ENCODE measurements around the gene IL34.
"Not testable (repeated sequence)": the region's sequence is repeated elsewhere in the genome, so short reads cannot be mapped to it uniquely, and the experiment has no call there.

IL34 gene

DNA sequence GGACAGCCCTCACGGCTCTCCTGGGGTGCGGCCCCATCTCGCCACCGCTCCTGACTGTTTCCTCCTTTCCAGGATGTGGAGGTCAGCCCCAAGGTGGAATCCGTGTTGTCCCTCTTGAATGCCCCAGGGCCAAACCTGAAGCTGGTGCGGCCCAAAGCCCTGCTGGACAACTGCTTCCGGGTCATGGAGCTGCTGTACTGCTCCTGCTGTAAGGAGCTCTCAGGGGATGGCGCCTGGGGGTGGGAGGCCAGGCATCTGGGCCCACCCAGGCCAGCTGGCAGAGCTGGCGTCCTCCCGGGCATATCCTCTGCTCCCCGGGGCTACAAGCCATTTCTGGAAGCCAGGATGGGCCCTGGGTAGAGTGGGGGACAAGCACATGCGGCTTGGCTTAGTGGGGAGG, 13.2 kb downstream of the IL34 start:
- DNase-seq = no peak

- DNase-seq = no peak
Observed at GRCh38 chr16:70659953-70660671, 13.8 kb downstream of the IL34 start.

GRCh38 chr16:70660672-70661350, 14.5 kb downstream of the IL34 start:
- DNase-seq = no peak

DNA sequence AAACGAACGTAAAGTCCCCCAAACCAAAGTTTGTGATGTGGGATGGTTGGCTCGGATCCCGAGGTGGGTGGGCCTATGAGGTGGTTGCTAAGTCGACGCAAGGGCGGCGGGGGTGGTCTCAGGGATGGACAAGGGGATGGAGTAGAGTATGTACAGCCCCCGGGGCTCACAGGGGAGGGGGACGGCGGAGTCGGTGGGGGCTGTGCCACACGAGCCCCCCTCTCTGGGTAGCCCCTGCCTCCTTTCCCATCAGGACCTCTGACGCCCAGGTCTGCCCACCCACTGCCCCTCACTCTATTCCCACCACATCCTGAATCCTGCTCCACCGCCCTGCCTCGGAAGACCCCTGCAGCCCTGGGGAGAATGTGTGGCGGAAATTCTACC, 15.2 kb downstream of the IL34 start:
- no peak for DNase-seq

DNA sequence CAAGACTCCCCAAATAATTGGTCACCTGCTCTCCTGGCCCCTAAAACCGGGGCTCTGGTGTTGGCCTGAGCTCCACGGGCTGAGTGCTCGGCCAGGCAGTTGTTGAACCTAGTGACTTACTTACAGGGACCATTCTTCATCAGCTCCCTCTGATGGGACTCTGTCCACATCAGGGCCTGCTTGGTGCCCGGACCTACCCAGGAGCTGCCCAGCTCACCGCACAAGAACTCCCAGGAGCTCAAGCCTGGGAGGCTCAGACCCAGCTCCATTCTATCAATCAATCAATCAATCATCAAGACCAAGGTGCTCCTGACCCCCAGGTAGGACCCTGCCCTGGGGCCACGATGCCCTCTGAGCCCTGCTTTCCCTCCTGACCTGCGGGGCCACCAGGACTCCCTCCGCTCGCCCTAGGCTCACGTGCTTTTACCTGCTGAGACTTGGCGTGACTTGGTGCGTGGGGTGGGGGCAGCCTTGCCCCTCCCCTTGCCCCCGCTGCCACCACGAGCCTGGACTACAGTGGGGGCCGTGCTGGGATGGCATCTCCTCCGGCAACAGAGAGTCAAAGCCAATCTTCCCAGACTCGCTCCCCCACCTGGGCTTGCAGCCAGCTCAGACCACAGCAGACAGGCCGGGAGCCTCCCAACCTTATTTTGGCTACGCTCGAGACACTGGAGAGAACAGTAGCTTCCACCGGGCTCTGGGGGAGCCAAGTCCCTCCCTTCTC, 15.7 kb downstream of the IL34 start:
- no peak for DNase-seq

GRCh38 chr16:70662991-70663523, 16.7 kb downstream of the IL34 start:
- DNase-seq = no peak

- no peak for DNase-seq
Observed at GRCh38 chr16:70663524-70664324, 17.4 kb downstream of the IL34 start.

GRCh38 chr16:70664325-70665112, 18.2 kb downstream of the IL34 start:
- no peak for DNase-seq

DNA sequence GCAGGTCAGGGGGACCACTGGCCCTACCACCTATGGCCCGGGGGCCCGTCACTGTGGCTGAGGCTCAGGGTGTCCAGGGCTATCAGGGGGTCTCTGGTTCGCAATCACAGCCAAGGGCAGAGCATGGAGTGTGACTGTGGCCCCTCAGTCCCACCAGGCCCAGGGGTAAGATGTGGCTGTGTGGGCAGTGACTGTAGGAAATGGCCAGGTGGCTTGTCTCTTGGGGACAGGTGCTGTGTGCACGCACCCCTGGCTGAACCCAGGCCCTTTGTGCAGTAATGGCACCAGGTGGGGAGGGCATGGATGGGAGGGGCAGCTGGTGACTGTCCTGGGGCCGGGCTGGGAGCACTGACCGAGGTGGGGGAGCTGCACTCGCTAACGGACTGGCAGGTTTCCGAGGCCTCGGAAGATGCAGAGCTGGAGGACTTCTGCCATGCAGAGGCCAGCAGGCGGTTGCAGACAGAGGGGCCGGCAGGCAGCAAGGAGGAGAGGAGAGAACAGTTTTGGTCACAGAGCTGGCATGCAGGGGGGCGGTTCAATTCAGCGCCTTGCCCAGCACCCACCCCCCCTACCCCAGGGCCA, 18.8 kb downstream of the IL34 start:
- no peak for DNase-seq

GRCh38 chr16:70665806-70666735, 19.7 kb downstream of the IL34 start:
- no peak for DNase-seq

GRCh38 chr16:70670175-70670574, 23.8 kb downstream of the IL34 start:
- DNase-seq = no peak

GRCh38 chr16:70670938-70671337, 24.6 kb downstream of the IL34 start:
- DNase-seq = not testable (repeated sequence)

DNA sequence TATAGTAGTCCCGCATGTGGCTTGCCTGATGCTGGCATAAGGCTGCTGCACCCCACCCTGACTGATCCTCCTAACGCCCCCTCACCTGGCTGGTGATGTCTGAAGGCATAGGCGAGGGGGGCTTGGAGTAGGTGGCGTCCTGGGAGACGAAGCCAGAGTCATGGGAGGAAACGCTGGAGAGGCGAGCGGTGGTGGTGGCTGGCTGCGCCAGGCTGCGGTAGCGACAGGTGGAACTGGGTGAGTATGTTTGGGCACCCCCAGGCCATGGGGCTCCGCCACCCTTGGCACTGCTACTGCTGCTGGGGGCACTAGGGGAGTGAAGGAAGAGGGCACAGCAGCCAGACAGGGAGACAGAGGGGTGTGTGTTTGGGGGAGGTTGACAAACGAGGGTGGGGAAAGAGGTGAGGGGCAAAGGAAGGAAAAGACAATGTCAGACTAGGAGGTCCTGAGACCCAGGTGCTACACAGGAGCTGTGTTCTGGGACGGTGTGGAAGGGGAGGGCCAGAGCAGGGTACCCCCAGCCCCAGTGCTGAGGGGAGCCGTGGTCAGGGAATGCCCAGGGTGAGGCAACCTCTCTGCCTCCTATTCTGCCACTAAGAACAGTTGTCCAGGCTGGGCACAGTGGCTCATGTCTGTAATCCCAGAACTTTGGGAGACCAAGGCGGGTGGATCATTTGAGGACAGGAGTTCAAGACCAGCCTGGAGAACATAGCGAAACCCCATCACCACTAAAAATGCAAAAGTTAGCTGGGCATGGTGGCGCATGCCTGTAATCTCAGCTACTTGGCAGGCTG, 28.1 kb downstream of the IL34 start:
- no peak for DNase-seq

- no peak for DNase-seq
Observed at GRCh38 chr16:70675851-70676513, 29.6 kb downstream of the IL34 start.

GRCh38 chr16:70676675-70677498, 30.5 kb downstream of the IL34 start:
- no peak for DNase-seq

GRCh38 chr16:70677499-70678120, 31.3 kb downstream of the IL34 start:
- DNase-seq = no peak

DNA sequence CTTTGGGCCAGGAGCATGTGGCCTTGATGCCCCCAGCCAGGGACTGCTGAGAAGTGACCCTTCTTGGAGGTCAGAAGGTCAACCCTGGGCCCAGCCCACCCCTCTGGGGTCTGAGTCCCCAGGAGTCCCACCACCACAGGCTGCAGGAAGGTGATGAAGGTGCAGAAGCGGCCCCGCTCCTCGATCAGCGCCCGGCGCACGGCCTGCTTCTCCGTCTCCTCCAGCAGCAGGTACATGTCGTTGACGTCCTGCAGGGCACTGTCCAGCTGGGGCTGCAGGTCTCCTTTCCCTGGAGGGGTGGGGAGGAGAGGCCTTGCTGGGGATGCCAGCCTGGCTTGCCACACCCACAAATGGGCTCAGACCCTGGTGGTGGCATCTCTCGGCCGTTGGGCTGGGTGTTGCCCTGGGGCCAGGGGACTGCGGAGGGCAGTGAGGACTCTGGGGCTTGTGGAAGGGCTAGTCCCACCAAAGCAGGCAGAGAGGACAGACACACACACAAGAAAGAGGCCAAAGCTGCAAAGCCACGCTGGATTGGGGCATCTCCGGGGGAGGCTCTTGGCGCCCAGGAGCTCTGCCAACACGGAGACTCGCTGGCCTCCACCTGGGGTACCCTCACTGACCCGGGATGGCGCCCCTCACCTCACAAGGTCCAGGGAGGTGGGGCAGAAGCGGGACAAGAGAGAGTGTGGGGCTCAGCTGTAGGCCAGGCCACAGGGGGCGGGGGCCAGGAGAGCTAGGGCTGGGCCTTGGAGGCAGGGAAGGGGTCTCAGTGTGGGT, 31.9 kb downstream of the IL34 start:
- DNase-seq = no peak
